Prostate gland (tissue), 2 donors: ENCODE results near the gene IGLL1.

Experiments
- CTCF ChIP-seq, 4 experiments: fragments of 200-600 bp in 2 of 4; fragments of 450-650 bp in 2 of 4; sonication (generic) in 2 of 4; IDR thresholded peaks; 1 replicate in 3 of 4; 2 replicates in 1 of 4; pipeline ENCODE4 v1.5.1; 2016 to 2019; ENCODE audit warnings: antibody characterized with exemption in 4 of 4, mild to moderate bottlenecking in 2 of 4, moderate library complexity in 2 of 4
- POLR2AphosphoS5 ChIP-seq: sonication (generic); formaldehyde crosslinking; IDR thresholded peaks from one replicate; pipeline ENCODE4 v1.6.1; 2017; ENCODE audit warnings: antibody characterized with exemption

- TF ChIP-seq CTCF (IDR thresholded peaks at IDR 0.05), result no peak
- TF ChIP-seq POLR2AphosphoS5, result no peak
Observed at GRCh38 chr22:23583153-23583552, 3.1 kb upstream of the IGLL1 start.
